ENCODE data around the gene POLR3H. TPM values are rescaled to one million over a fixed set of nuclear protein-coding genes. Genes with fewer than 3 reads are reported as not detected.
A peak's percentile ranks its signal among the peaks of the same experiment; 100 is the strongest.

POLR3H gene
- total RNA-seq, 4 donors from 2014 or later: 5.6 to 8.4 (median 7.0) TPM

DNA sequence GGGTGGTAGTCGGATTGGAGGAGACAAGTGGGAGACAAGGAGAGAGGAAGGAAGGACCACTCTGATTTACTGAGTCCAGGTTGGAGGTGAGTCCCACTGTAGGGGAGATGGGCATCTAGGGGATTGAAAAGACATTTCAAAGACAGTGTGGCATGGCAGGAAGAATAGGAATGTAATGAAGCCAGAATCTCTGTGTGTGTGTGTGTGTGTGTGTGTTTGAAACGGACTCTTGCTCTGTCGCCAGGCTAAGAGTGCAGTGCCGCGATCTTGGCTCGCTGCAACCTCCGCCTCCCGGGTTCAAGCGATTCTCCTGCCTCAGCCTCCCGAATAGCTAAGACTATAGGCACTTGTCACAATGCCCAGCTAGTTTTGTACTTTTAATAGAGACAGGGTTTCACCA is 12.3 kb upstream of the POLR3H start:
- Histone ChIP-seq H3K27ac (peak overlapping the region in 2 of 4 donors; percentile 46 to 49), H3K9me3 (no peaks in the 10 kb centered on the region), H3K36me3 (no peaks in the 10 kb centered on the region), H3K4me1 (peaks cover 4 to 18% (median 8%) of the 10 kb centered on the region in 4 donors), H3K4me3 (no peak overlapping the region), H3K27me3 (peaks cover 7% of the 10 kb centered on the region)
- intact Hi-C loops (cut with DNase I; ENCODE audit: low total_unique reads) (no loop called here), in situ Hi-C loops (cut with MboI; ENCODE audit: low pct_ligation_motif_present in 1 of 4, low pct_unique_long_range_greater_than_20kb in 1 of 4, low sequenced_read_pairs in 3 of 4) (no loop called here)
- 90 to 94% methylated on average over 4 to 10 of the region's 10 CpGs for WGBS, 2 donors (ENCODE audit: low coverage in 1 of 2)
- TF ChIP-seq POLR2AphosphoS5 (IDR thresholded peaks at IDR 0.05) (no peak), POLR2A (IDR thresholded peaks at IDR 0.05) (no peak), EP300 (IDR thresholded peaks at IDR 0.05; ENCODE audit: low read depth) (no peak)
- TF ChIP-seq, protein P1, sequence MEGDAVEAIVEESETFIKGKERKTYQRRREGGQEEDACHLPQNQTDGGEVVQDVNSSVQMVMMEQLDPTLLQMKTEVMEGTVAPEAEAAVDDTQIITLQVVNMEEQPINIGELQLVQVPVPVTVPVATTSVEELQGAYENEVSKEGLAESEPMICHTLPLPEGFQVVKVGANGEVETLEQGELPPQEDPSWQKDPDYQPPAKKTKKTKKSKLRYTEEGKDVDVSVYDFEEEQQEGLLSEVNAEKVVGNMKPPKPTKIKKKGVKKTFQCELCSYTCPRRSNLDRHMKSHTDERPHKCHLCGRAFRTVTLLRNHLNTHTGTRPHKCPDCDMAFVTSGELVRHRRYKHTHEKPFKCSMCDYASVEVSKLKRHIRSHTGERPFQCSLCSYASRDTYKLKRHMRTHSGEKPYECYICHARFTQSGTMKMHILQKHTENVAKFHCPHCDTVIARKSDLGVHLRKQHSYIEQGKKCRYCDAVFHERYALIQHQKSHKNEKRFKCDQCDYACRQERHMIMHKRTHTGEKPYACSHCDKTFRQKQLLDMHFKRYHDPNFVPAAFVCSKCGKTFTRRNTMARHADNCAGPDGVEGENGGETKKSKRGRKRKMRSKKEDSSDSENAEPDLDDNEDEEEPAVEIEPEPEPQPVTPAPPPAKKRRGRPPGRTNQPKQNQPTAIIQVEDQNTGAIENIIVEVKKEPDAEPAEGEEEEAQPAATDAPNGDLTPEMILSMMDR (IDR thresholded peaks at IDR 0.05): no peak
- DNase-seq: no peak

DNA sequence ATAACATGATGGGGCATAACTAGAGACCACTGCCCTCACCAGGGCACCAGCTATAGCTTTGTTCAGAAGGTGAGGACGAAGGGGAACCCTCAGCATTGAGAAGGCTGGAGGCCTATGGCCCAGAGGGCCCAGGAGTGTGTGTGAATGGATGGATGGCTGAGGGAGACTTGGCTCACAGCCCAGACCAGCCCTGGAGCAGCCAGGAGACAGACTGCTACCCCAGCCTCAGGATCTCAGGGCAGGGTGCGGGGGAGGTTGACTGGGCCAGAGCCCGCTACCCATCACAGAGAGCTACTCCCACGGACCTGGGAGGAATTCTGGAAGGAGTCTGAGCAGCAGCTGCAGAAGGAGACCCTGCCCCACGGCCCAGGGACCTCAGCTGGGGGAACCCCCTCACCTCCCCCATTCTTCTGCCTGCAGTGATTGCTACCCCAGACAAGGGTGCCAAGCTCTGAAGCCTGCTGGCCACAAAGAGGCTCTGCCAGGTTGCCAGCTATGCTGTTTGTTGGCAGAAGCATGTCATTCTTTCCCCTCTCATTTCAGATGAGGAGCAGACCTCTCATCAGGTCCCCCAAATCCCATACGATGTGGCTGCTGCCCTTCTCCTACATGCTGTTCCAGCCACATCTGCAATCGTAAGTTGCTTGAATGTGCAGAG is 11.2 kb upstream of the POLR3H start:
- Histone ChIP-seq H3K36me3 (no peaks in the 10 kb centered on the region), H3K27ac (no peak overlapping the region), H3K4me3 (no peak overlapping the region), H3K9me3 (no peaks in the 10 kb centered on the region), H3K27me3 (peaks cover 4% of the 10 kb centered on the region), H3K4me1 (peaks cover 4 to 17% (median 8%) of the 10 kb centered on the region in 4 donors)
- DNase-seq: no peak
- in situ Hi-C loops (cut with MboI; ENCODE audit: low pct_ligation_motif_present in 1 of 4, low pct_unique_long_range_greater_than_20kb in 1 of 4, low sequenced_read_pairs in 3 of 4): no loop called here
- intact Hi-C loops (cut with DNase I; ENCODE audit: low total_unique reads): no loop called here
- 59 to 73% methylated on average over 3 to 7 of the region's 7 CpGs for WGBS, 2 donors (ENCODE audit: low coverage in 1 of 2)
- TF ChIP-seq POLR2AphosphoS5 (IDR thresholded peaks at IDR 0.05): no peak
- TF ChIP-seq EP300 (IDR thresholded peaks at IDR 0.05; ENCODE audit: low read depth): no peak
- TF ChIP-seq, protein P1 (IDR thresholded peaks at IDR 0.05): no peak
- TF ChIP-seq POLR2A (IDR thresholded peaks at IDR 0.05): no peak

DNA sequence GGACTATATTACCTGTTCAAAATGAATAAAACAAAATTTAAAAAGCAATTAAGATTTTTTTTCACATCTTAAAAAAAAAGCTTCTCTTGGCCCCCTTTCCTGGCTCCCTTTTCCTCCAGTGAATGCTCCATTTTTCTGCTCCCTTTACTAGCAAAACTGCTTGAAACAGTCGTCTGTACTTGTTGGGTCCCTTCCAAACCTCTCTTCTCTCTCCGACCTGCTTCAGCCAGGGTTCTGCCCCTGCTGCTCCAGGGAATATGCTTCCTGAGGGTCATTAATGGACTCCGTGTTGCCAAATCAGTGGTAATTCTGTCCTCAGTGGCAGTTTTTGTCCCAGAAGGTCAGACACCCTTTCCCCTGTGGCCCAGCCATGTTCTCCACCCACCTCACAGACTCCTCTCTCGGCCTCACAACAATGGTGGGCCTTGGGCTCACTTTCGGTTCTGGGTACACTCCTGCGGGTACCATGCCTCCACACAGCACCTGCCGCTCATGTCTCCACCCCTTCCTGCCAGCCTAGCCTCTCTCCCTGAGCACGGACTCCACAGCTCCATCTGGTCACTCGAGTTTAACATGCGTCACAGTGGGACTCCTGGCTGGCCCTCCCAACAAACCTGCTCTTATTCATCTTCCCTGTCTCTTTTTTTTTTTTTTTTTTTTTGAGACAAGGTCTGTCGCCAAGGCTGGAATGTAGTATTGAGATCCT is 7.8 kb upstream of the POLR3H start:
- H3K4me3 ChIP-seq: no peak overlapping the region
- no peak for DNase-seq
- no peaks in the 10 kb centered on the region for H3K36me3 ChIP-seq
- H3K9me3 ChIP-seq: no peaks in the 10 kb centered on the region
- H3K4me1 ChIP-seq: peaks cover 2 to 4% (median 3%) of the 10 kb centered on the region in 4 donors
- intact Hi-C loops (cut with DNase I; ENCODE audit: low total_unique reads) (no loop called here), in situ Hi-C loops (cut with MboI; ENCODE audit: low pct_ligation_motif_present in 1 of 4, low pct_unique_long_range_greater_than_20kb in 1 of 4, low sequenced_read_pairs in 3 of 4) (no loop called here)
- no peak overlapping the region for H3K27ac ChIP-seq
- no peaks in the 10 kb centered on the region for H3K27me3 ChIP-seq
- TF ChIP-seq POLR2A (IDR thresholded peaks at IDR 0.05) (no peak), POLR2AphosphoS5 (IDR thresholded peaks at IDR 0.05) (no peak), EP300 (IDR thresholded peaks at IDR 0.05; ENCODE audit: low read depth) (no peak)
- TF ChIP-seq, protein P1 (IDR thresholded peaks at IDR 0.05): no peak
- 56 to 58% methylated on average over 7 to 11 of the region's 11 CpGs for WGBS, 2 donors (ENCODE audit: low coverage in 1 of 2)

DNA sequence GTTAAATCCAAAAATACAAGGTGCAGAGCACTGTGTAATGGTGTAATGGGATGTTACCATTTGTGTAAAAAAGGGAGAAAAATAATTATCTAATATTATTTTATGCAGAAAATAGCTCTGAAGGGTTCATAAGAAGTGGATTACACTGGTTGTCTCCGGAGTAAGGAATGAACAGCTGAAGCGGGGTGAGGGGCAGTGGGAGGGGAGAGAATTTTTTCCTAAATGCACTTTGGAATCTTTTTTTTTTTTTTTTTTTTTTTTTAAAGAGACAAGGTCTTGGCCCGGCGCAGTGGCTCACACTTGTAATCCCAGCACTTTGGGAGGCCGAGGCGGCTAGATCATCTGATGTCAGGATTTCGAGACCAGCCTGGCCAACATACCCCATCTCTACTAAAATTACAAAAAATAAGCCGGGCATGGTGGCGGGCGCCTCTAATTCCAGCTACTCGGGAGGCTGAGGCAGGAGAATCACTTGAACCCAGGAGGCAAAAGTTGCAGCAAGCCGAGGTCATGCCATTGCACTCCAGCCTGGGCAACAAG is 6.8 kb upstream of the POLR3H start:
- in situ Hi-C loops (cut with MboI; ENCODE audit: low pct_ligation_motif_present in 1 of 4, low pct_unique_long_range_greater_than_20kb in 1 of 4, low sequenced_read_pairs in 3 of 4): no loop called here
- Histone ChIP-seq H3K9me3 (no peaks in the 10 kb centered on the region), H3K36me3 (no peaks in the 10 kb centered on the region), H3K4me1 (no peaks in the 10 kb centered on the region), H3K4me3 (no peak overlapping the region), H3K27ac (no peak overlapping the region), H3K27me3 (no peaks in the 10 kb centered on the region)
- intact Hi-C loops (cut with DNase I; ENCODE audit: low total_unique reads): no loop called here
- TF ChIP-seq EP300 (IDR thresholded peaks at IDR 0.05; ENCODE audit: low read depth): no peak
- TF ChIP-seq POLR2A (IDR thresholded peaks at IDR 0.05): no peak
- TF ChIP-seq, protein P1 (IDR thresholded peaks at IDR 0.05): no peak
- TF ChIP-seq POLR2AphosphoS5 (IDR thresholded peaks at IDR 0.05): no peak
- DNase-seq: no peak
- WGBS, 2 donors (ENCODE audit: low coverage in 1 of 2): 77 to 78% methylated on average over 7 to 12 of the region's 12 CpGs
